VCaP (cell line): ENCODE measurements around the gene FBXO9.

Experiments used
- H3K27ac ChIP-seq: fragments of 450-650 bp; 2 replicates; pipeline ENCODE4 v1.5.1; 2017
- CTCF ChIP-seq: fragments of 450-650 bp; conservative IDR thresholded peaks from 2 replicates; pipeline ENCODE4 v1.5.1; 2017; ENCODE audit warnings: mild to moderate bottlenecking, moderate library complexity

FBXO9 gene

GRCh38 chr6:53028467-53028866, 36.7 kb upstream of the FBXO9 start:
- TF ChIP-seq CTCF: no peak
- H3K27ac ChIP-seq: no peak overlapping the region

- TF ChIP-seq CTCF: no peak
- no peak overlapping the region for H3K27ac ChIP-seq
These were observed 35.9 kb upstream of the FBXO9 start for GRCh38 chr6:53029257-53029656.

- TF ChIP-seq CTCF: no peak
These were observed 35.4 kb upstream of the FBXO9 start for GRCh38 chr6:53029761-53030160.

GRCh38 chr6:53031281-53031680, 33.9 kb upstream of the FBXO9 start:
- H3K27ac ChIP-seq: no peak overlapping the region
- TF ChIP-seq CTCF: no peak

More at GRCh38 chr6:53029761-53030160, 35.4 kb upstream of the FBXO9 start:
- H3K27ac ChIP-seq: no peak overlapping the region

- H3K27ac ChIP-seq: no peak overlapping the region
- no peak for TF ChIP-seq CTCF
These were observed 32.4 kb upstream of the FBXO9 start for GRCh38 chr6:53032849-53033248.

- no peak overlapping the region for H3K27ac ChIP-seq
- TF ChIP-seq CTCF: no peak
These were observed 31.4 kb upstream of the FBXO9 start for GRCh38 chr6:53033764-53034163.

GRCh38 chr6:53035549-53036213, 29.5 kb upstream of the FBXO9 start:
- no peak for TF ChIP-seq CTCF
- H3K27ac ChIP-seq: no peak overlapping the region
